Parathyroid adenoma (tissue), 2 donors: ENCODE measurements around the gene HLF.

Experiments
- H2AFZ ChIP-seq: fragments of 300-600 bp; sonication (generic); one replicate; pipeline ENCODE4 v1.7.0; 2017; ENCODE audit warnings: antibody characterized with exemption, mild to moderate bottlenecking
- H3K27ac ChIP-seq: fragments of 300-600 bp; sonication (generic); one replicate; pipeline ENCODE4 v1.7.0; 2017
- H3K27me3 ChIP-seq: fragments of 300-600 bp; sonication (generic); one replicate; pipeline ENCODE4 v1.7.0; 2017; ENCODE audit warnings: low read length; ENCODE audit not compliant: control insufficient read depth, insufficient read depth
- H3K36me3 ChIP-seq: fragments of 300-600 bp; sonication (generic); one replicate; pipeline ENCODE4 v1.7.0; 2017; ENCODE audit warnings: low read length; ENCODE audit not compliant: control insufficient read depth, insufficient read depth
- H3K4me1 ChIP-seq: fragments of 300-600 bp; sonication (generic); one replicate; pipeline ENCODE4 v1.7.0; 2017; ENCODE audit warnings: control low read depth
- H3K4me2 ChIP-seq: fragments of 300-600 bp; sonication (generic); one replicate; pipeline ENCODE4 v1.7.0; 2017; ENCODE audit warnings: low read length
- H3K4me3 ChIP-seq: fragments of 300-600 bp; sonication (generic); one replicate; pipeline ENCODE4 v1.7.0; 2017; ENCODE audit warnings: low read depth, low read length
- H3K79me2 ChIP-seq: fragments of 300-600 bp; sonication (generic); one replicate; pipeline ENCODE4 v1.7.0; 2017; ENCODE audit warnings: control low read depth
- H3K9ac ChIP-seq: fragments of 300-600 bp; sonication (generic); one replicate; pipeline ENCODE4 v1.7.0; 2017; ENCODE audit warnings: mild to moderate bottlenecking
- H3K9me3 ChIP-seq: fragments of 300-600 bp; sonication (generic); one replicate; pipeline ENCODE4 v1.7.0; 2017; ENCODE audit warnings: low read length; ENCODE audit not compliant: control insufficient read depth
- TF ChIP-seq, protein P1 (sequence below): fragments of 300-600 bp; sonication (generic); IDR thresholded peaks from one replicate; pipeline ENCODE4 v1.7.0; 2017; ENCODE audit warnings: antibody characterized with exemption, mild to moderate bottlenecking
- donor health status: primary hyperparathyroidism.

HLF gene

DNA sequence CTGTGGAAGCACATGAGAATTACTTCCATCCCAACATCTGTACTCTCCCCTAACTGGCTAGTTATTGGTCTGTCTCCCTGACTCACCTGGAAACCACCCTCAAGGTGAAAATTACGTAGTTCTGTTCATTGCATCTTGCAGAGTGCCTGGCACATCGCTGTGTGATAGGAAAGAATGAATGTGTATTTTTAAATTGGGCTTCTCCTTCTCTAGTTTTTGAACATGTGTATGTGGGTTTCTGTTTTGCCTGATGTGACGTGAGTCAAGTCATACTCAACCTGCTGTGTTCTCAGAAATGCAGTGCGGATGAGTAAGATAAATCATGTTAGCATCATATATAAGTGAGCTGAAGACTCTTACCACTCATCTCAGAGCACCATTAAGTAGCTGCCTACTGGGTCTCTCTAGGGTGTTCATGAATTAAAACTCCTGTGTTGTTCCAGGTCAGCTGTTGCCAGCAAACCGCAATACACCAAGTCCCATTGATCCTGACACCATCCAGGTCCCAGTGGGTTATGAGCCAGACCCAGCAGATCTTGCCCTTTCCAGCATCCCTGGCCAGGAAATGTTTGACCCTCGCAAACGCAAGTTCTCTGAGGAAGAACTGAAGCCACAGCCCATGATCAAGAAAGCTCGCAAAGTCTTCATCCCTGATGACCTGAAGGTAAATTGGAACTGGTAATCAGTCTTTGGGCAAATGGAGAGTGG lies 50.2 kb downstream of the HLF start:
- no peak overlapping the region for H3K9ac ChIP-seq
- TF ChIP-seq, protein P1, sequence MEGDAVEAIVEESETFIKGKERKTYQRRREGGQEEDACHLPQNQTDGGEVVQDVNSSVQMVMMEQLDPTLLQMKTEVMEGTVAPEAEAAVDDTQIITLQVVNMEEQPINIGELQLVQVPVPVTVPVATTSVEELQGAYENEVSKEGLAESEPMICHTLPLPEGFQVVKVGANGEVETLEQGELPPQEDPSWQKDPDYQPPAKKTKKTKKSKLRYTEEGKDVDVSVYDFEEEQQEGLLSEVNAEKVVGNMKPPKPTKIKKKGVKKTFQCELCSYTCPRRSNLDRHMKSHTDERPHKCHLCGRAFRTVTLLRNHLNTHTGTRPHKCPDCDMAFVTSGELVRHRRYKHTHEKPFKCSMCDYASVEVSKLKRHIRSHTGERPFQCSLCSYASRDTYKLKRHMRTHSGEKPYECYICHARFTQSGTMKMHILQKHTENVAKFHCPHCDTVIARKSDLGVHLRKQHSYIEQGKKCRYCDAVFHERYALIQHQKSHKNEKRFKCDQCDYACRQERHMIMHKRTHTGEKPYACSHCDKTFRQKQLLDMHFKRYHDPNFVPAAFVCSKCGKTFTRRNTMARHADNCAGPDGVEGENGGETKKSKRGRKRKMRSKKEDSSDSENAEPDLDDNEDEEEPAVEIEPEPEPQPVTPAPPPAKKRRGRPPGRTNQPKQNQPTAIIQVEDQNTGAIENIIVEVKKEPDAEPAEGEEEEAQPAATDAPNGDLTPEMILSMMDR = no peak

DNA sequence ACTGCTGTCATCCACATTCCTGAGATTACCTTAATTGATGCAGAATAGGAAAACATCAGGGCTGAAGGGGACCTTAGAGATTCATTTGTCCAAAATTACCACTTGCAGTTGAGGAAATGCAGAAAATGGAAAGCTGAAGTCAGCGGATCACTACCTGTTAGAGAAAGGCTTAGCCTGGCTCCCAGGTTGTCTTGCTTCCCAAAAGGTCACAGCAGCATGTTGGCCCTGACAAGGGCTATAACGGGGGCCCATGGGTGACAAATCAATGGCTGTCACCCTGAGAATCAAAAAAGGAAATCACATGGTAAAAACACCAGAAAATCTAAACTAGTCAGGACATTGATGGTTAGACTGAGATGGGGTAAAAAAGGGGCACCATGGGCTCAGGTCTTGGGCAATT lies 51.7 kb downstream of the HLF start:
- Histone ChIP-seq H3K9me3 (no peaks in the 10 kb centered on the region), H3K79me2 (no peaks in the 10 kb centered on the region), H3K4me1 (no peaks in the 10 kb centered on the region), H3K36me3 (no peaks in the 10 kb centered on the region), H3K27ac (no peak overlapping the region), H3K9ac (no peak overlapping the region), H3K4me3 (no peak overlapping the region), H3K27me3 (no peaks in the 10 kb centered on the region), H2AFZ (no peak overlapping the region), H3K4me2 (no peak overlapping the region)
- TF ChIP-seq, protein P1 = no peak

More for the DNA sequence above, 50.2 kb downstream of the HLF start:
- no peak overlapping the region for H3K4me2 ChIP-seq
- no peak overlapping the region for H3K4me3 ChIP-seq
- H2AFZ ChIP-seq = no peak overlapping the region
- no peaks in the 10 kb centered on the region for H3K36me3 ChIP-seq
- no peaks in the 10 kb centered on the region for H3K9me3 ChIP-seq
- no peak overlapping the region for H3K27ac ChIP-seq
- H3K4me1 ChIP-seq = no peaks in the 10 kb centered on the region
- no peaks in the 10 kb centered on the region for H3K79me2 ChIP-seq
- H3K27me3 ChIP-seq = no peaks in the 10 kb centered on the region

DNA sequence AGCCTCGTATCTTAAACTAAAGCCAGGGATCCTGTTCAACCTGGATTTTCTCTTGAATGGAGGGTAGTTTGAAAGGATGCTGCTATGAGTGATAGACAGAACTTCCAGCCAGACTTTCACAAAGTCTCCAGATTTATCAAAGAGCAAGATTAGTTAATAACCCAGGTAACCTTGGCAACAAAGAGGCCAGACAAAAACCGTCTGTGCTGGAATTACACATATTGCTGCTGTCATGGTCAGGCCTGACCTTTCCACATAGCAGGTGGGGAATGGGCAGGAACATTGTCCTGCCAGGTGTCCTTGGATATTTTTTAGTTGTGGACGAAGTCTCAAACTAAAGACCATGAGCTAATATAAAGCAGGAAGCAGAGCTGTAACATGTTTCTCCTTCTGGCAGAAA lies 52.5 kb downstream of the HLF start:
- no peak overlapping the region for H3K4me2 ChIP-seq
- H3K36me3 ChIP-seq = no peaks in the 10 kb centered on the region
- H3K9ac ChIP-seq = no peak overlapping the region
- H3K4me1 ChIP-seq = no peaks in the 10 kb centered on the region
- H3K27me3 ChIP-seq = no peaks in the 10 kb centered on the region
- TF ChIP-seq, protein P1 = no peak
- no peak overlapping the region for H2AFZ ChIP-seq
- H3K4me3 ChIP-seq = no peak overlapping the region
- H3K27ac ChIP-seq = no peak overlapping the region
- no peaks in the 10 kb centered on the region for H3K9me3 ChIP-seq
- H3K79me2 ChIP-seq = no peaks in the 10 kb centered on the region

DNA sequence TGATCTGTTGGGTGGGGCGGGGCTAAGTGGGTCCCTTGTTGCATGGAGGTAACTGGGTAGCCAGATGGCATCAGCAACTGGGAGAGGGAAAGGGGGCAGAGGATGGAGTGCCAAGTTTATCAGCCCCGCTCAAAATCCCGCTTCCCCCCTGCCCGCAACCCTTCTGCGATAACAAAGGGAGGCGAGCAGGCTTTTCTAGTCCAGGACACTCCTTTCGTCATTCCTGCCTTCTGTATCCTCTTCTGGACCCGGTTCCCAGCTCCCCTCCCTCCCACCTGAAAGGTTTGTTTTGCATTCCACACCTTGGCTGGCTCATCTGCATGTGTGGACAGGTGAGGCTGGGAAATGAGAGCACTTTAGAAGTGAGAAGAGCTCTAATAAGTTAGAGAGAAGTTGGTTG lies 53.3 kb downstream of the HLF start:
- TF ChIP-seq, protein P1 = no peak
- Histone ChIP-seq H2AFZ (no peak overlapping the region), H3K9ac (no peak overlapping the region), H3K4me1 (no peaks in the 10 kb centered on the region), H3K4me3 (no peak overlapping the region), H3K79me2 (no peaks in the 10 kb centered on the region), H3K27ac (no peak overlapping the region), H3K36me3 (no peaks in the 10 kb centered on the region), H3K9me3 (no peaks in the 10 kb centered on the region), H3K27me3 (no peaks in the 10 kb centered on the region), H3K4me2 (no peak overlapping the region)
